WTC11 (cell line): ENCODE measurements around the gene SRSF9.

Experiments
- TF ChIP-seq, protein P1 (sequence below): sonication (generic); formaldehyde crosslinking; IDR thresholded peaks from 2 replicates; pipeline ENCODE4 v1.8.0; 2022; ENCODE audit warnings: mild to moderate bottlenecking, missing genetic modification reagents
- TF ChIP-seq, protein P2 (sequence below): fragments of 200-600 bp; IDR thresholded peaks from 2 replicates; pipeline ENCODE4 v1.8.0; 2022; ENCODE audit warnings: antibody characterized with exemption
- TF ChIP-seq, protein P3 (sequence below): sonication (generic); formaldehyde crosslinking; conservative IDR thresholded peaks from 2 replicates; pipeline ENCODE4 v1.8.1; 2022; ENCODE audit warnings: mild to moderate bottlenecking, missing genetic modification reagents
- TF ChIP-seq, protein P4 (sequence below): sonication (generic); formaldehyde crosslinking; IDR thresholded peaks from 2 replicates; pipeline ENCODE4 v1.8.1; 2023; ENCODE audit warnings: mild to moderate bottlenecking, missing genetic modification reagents, moderate library complexity

DNA sequence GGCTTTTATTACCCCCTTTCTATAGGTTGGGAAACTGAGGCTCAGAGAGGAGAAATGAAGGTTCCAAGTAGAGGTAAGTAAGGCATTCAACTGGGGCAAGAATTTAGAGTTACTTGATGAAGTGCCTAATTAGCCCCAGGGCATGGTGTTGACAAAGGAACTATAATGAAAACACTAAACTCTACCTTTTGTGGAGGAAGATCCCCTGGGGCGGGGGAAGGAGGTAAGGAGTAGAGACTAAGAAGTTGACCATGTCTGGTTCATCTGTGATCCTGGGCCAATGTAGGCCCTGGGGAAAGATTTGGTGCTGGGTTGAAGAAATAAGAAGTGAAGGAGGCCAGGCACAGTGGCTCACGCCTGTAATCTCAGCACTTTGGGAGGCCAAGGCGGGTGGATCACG, 47.8 kb downstream of the SRSF9 start:
- TF ChIP-seq, protein P1, sequence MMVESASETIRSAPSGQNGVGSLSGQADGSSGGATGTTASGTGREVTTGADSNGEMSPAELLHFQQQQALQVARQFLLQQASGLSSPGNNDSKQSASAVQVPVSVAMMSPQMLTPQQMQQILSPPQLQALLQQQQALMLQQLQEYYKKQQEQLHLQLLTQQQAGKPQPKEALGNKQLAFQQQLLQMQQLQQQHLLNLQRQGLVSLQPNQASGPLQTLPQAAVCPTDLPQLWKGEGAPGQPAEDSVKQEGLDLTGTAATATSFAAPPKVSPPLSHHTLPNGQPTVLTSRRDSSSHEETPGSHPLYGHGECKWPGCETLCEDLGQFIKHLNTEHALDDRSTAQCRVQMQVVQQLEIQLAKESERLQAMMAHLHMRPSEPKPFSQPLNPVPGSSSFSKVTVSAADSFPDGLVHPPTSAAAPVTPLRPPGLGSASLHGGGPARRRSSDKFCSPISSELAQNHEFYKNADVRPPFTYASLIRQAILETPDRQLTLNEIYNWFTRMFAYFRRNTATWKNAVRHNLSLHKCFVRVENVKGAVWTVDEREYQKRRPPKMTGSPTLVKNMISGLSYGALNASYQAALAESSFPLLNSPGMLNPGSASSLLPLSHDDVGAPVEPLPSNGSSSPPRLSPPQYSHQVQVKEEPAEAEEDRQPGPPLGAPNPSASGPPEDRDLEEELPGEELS (CRISPR knock-in tag) = no peak
- TF ChIP-seq, protein P2, sequence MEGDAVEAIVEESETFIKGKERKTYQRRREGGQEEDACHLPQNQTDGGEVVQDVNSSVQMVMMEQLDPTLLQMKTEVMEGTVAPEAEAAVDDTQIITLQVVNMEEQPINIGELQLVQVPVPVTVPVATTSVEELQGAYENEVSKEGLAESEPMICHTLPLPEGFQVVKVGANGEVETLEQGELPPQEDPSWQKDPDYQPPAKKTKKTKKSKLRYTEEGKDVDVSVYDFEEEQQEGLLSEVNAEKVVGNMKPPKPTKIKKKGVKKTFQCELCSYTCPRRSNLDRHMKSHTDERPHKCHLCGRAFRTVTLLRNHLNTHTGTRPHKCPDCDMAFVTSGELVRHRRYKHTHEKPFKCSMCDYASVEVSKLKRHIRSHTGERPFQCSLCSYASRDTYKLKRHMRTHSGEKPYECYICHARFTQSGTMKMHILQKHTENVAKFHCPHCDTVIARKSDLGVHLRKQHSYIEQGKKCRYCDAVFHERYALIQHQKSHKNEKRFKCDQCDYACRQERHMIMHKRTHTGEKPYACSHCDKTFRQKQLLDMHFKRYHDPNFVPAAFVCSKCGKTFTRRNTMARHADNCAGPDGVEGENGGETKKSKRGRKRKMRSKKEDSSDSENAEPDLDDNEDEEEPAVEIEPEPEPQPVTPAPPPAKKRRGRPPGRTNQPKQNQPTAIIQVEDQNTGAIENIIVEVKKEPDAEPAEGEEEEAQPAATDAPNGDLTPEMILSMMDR = no peak
- TF ChIP-seq, protein P3, sequence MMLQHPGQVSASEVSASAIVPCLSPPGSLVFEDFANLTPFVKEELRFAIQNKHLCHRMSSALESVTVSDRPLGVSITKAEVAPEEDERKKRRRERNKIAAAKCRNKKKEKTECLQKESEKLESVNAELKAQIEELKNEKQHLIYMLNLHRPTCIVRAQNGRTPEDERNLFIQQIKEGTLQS (CRISPR knock-in tag) = no peak
- TF ChIP-seq, protein P4, sequence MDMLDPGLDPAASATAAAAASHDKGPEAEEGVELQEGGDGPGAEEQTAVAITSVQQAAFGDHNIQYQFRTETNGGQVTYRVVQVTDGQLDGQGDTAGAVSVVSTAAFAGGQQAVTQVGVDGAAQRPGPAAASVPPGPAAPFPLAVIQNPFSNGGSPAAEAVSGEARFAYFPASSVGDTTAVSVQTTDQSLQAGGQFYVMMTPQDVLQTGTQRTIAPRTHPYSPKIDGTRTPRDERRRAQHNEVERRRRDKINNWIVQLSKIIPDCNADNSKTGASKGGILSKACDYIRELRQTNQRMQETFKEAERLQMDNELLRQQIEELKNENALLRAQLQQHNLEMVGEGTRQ (CRISPR knock-in tag) = no peak
